Glomerular endothelial cell (primary cell): Measurements from ENCODE around the gene FOXD2. TPM values are rescaled to one million over a fixed set of nuclear protein-coding genes. Genes with fewer than 3 reads are reported as not detected.
"Not testable (repeated sequence)": the region's sequence is repeated elsewhere in the genome, so short reads cannot be mapped to it uniquely, and the experiment has no call there.

Experiments used
- DNase-seq: peaks from one replicate; pipeline ENCODE4 v3.0.0-alpha.2; 2011; ENCODE audit warnings: low read depth, low spot score; ENCODE audit errors: extremely low read depth
- total RNA-seq: library from RNA; depleted of rRNA; stranded (reverse); fragments of >200 nt; gene quantifications from 2 replicates; pipeline ENCODE4 v1.2.3, GENCODE V29; 2015

The FOXD2 gene
- total RNA-seq, 1 donor from 2014 or later, result 0.18 TPM

DNA sequence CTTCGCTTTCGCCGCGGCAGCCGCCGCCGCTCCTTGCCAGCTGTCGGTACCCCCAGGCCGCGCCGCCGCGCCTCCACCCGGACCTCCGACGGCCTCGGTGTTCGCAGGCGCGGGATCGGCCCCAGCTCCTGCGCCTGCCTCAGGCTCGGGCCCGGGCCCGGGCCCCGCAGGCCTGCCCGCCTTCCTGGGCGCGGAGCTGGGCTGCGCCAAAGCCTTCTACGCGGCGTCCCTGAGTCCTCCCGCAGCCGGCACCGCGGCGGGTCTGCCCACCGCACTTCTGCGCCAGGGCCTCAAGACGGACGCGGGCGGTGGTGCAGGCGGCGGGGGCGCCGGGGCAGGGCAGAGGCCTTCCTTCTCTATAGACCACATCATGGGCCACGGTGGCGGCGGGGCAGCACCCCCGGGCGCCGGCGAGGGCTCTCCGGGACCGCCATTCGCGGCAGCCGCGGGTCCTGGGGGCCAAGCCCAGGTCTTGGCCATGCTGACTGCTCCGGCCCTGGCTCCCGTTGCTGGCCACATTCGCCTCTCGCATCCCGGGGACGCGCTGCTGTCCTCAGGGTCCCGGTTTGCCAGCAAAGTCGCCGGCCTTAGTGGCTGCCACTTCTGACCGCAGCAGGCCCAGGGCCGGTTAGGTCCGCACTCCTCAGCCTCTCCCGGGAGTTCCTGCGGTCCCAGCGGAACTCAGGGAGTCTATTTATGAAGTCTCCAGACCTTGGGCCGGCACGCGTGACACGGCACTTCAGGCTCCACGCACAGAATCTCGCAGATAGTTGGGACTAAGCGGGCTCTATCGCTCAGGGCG, 1.4 kb downstream of the FOXD2 start:
- no peak for DNase-seq

DNA sequence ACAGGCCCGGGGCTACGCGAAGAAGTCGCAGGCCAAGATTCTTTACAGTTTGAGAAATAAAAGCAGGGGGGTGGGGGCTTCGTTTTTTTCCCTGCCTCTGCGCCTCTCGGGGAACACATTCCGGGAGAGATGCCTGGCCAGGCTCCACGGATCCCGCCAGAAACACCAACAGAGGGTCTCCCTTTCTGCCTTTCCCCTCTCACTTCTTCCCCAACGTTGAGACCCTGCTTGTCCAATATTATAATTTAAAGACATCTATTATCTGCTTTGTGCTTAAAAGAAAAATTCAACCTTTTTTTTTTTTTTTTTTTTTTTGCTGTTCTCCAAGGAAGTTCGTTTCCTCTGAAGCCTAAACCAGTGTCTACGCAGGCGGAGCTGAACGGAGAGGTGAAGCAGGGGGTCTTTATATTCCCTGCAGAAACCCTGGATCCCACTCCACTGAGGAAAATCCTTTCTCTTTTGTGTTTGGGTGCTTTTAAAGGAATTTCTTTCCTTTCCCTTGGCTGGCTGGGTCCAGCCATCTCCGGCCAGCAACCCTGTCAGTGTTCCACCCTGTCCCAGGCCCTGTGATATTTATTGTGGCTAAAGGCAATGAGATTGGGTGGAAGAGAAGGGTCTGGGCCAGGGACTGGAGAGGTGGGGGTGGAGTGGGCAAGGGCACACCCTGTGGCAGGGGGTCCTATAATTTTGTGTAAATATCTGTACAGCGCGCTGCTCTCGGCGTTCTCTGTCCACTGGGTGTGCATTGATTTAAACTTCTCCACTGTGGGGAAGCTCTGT, 2.2 kb downstream of the FOXD2 start:
- no peak for DNase-seq

DNA sequence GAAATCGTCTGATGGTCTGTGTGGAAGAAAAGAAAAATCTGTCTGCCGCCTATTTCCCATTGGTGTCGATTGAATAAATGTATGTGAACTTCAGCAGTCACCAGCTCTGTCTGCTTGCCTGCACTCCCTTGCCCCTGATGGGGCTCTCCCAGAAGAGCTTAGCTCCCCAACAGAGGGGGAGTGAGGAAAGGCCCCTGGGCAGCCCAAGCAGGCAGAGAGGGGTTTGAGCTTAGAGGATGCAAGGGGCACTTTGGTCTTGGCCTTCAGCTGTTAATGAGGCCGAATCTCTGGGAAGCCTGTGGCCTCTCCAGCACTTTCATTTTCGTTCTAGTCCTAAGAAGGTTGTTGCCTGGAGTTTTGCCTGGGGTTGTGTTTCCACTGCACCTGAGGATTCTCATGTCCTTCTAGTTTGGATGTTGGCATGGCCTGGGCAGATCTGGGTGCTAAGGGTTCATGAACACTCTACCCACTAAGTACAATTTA, 2.8 kb downstream of the FOXD2 start:
- no peak for DNase-seq

DNA sequence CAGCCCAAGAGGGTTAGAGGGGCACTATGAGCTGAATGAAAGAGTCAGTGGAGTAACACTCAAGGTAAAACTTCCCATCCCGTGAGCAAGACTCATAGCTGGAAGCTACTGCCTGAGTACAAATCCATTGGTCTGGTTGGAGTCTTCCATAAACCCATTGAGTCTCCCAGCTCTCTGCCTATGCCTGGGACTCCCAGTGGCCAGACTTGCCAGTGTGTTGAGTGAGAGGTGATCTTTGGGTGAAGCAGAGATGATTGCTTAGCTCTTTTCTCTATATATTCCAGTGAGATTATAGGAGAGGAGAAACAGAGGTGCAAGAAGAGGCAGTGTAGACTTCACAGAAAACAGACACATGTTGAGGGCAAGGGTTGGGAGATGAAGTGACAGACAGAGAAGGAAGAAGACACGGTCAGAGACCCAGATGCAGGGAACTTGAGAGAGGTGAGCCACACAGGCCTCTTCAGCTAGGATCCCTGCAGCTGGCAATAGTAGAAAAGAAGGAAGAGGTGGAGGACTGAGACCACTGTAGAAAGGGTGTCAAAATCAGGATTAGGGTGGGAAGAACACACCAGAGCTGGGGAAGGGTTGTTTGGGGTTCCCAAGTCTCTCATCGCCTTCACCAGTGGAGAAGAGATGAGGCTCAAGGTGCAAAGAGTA, 3.7 kb downstream of the FOXD2 start:
- DNase-seq, result no peak

DNA sequence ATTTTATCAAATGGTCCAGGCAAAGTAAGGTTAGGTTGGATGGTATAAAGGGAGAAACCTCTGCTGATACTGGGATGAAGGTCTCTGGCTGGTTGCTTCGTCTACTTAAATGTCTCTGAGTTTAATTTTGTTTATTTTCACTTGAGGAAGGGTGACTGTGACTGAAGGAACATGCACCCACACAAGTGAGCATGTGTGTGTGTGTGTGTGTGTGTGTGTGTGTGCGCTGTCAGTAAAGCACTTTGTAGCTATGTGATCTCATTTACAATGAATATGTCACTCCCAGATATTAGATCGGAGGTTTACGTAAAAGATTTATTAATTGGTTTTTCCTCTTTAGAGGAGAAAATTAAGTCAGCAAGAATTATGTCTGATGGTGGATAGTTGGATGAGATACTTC, 4.4 kb downstream of the FOXD2 start:
- DNase-seq, result no peak

DNA sequence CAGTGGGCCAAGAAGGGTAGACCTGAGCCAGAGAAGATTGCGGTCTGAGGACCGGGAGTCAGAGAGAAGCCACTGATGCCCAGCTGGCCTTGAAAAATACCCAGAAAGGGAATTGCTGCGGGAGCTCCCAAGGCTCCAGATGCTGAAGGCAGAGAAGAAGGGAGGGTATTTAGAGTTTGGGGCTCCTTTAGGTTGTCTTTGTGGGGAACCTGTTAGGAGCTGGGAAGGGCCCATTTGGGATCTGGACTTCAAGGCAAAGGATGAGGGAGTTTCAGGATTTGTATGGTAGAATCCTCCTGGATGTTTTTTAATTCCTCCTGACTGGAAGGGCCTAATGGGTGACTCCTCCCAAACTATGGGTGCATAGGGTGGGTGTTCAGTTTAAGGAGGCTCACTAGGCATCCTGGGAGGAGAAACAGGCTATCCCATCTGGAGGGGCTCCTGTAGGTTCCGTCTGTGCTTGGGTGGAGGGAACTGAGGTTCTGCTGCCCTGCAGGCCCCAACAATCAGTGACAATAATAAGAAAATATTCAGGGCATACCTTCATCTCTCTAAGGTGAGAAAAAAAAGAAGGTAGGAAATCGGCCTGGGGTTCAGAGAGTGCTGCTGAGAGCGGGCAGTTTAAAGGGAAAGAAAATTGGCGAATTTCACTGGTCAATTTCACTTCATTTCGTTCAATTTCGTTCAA, 5.1 kb downstream of the FOXD2 start:
- no peak for DNase-seq

DNA sequence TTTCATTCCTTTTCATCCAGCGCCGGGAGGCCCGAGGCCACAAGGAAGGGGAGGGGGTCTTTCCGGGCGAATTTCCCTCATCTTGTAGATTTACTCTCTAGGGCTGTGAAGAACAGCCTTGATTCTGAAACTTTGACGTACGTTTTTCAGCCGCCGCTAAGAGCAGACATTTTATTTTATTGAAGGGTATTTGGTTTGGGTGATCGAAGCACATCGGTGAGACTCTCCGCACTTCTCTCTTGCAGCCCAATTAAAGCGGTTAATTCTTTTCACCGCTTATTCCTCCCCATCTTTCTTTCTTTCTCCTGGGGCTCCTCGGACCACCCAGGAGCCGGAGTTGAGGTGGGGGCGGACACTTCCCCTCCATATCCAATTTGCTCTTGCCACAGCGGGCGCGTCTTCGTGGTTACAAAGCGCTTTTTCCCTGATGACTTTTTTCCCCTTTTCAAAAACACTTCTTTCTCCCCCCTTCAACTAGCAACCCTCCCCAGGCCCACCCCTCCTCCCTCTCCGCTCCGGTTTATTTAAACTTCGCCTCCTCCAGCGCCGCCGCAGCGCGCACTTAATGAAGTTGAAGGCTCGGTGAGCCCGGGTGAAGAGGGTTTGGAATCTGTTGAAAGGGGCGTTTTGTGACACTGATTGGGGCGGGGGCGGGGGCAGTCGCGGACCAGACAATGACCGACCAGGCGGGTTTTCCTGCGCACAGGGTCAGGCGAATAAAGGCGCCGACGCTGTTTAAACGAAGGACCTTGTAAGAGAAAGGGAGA, 5.9 kb downstream of the FOXD2 start:
- no peak for DNase-seq

DNA sequence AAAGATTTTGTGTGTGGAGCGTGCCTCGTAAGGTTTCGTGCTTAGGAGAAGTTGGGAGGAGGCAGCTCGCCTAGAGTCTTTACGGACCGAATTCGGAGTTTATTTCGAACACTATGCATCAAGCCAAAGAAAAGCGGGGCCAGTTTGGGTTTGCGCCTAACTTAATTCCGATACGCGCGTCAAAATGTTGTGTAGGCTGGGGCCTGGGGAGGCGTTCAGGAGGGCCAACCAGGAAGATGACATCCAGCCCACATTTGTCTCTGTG, 6.4 kb downstream of the FOXD2 start:
- no peak for DNase-seq

DNA sequence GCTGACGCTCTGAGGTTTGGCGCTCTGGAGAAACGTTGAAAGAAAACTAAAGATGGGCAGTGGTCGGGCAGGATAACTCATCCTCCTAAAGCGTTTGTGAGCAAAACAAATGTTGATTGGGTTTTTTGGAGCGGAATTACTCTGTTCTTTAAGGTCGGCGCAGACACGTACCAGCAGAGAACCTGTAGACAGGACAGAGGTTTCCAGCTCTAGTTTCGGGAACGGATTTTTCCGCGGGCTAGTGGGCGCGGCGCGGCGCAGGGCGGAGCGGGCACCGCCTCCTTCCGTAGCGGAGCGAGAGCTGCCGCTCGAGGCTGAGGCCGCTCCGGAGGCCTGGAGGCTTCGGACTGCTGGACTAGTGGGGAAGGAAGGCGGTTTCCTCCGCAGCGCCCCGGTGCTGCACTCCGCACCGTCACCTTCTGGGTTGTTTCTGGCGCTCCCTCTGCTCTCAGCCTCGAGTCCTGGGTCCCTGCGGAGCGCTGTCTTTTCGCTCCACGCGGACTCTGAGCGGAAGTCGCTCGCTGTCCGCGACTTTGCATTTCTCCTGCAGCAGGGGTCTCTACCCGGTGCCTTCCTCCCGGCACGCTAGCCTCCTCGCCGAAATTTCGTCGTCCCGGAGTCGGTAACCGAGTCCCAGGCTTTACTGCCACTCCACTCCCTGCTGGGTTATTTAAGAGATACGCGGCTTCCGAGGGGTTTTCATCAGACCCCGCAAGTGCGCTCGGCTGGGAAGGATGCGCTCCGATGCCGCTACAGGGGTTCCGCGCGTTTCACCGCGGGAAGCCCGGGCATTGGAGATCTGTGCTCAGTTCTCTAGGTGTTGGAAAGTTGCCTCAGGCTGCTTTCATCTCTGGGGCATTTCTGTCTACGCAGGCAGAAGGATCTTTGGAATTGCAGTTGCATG, 7.0 kb downstream of the FOXD2 start:
- DNase-seq, result no peak

DNA sequence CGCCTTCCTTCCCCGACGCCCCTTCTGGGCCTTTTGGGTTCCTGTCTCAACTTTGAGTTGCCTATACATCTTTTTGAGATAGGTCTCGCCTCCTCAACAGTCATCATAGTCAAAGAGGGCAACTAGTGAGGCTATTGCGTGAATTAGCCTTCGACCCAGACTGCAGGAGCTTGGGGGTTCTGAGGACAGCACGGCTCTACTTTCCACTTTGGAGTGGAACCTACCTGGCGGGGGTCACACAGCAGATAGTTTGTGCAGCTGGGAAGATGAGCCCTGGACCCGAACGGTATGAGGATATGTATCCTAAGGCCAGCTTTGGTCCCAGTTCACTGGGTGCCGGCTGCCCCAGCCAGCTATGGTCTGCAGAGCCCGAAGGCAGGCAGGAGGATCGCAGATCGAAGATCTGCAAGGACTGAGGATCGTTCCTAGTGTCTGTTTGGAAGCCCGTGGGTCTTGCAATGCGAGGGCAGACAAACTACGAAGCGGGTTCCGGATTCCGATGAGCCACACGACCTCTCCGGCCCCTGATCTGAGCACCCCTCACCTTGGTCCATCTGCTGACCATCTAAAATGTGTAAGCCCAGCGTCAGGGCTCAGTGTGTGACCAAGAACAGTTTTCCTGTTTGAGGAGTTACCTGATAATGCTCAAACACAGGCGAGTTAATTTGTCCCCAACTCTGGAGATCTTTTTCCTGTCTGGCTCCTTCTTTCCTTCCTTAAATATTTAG, 8.1 kb downstream of the FOXD2 start:
- no peak for DNase-seq

DNA sequence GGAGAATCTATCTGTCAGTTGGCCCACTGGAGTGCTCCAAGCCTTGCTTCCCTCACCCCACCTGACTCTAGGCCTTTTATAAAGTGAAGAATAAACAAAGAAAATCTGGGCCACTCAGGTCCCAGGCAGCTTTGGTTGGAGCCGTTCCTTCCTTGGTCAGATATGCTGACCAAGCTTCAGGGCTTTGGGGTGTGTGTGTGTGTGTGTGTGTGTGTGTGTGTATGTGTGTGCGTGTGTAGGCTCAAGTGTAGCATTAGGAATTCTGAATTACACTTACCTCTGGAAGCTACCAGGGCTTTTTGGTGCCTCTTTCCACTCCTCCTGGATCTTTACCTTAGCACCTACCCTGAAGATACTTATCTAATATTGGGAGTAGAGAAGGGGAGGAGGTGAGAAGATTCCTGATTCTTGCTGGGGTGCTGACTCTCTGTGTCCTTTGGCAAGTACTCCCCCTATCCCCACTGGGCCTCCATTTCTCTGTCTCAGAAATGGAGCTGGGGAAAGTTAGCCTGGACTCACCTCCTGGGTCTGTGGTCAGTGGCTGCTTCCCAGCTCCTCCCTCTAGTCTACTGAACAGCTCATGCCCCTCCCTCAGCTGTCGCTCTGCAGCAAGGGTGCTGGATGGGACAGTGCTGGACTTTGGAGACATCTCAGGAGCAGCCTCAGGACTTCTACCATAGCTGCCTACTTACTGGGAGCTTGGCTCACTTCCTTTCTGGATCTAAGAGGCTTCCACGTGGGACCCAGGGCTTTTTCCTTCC, 10.8 kb downstream of the FOXD2 start:
- DNase-seq, result no peak

DNA sequence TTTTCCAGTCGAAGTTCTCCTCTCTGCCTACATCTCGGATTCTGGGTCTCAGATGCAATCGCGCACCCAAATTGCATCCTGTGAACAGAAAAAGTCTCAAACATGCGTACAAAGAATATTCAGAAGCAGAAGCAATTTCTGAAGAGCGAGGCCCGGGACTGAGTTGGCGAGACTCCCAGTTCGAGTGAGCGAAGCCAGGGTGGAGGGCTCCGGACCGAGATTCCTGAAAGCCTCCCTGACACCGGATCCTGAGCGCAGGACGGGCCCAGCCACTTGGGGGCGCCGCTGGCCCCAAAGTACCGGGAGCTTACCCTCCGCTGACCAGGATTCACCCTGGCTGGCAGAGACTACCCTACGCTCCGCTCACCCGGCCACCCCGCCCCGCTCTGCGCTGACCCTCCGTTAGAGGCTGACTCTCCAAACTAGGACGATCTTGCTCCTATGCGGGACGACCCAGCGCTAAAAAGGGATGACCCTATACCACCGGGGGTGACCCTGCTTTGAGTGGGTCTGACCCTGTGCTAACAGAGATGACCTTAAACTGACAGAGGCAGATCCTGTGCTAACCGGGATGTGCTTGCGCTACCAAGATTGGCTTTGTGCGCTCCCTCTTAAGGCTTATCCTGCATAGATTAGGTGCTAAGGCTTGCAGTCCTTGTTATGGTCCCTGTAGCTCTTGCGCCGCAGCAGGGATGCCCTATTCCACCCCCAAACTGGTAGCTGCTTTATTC, 12.1 kb downstream of the FOXD2 start:
- no peak for DNase-seq

DNA sequence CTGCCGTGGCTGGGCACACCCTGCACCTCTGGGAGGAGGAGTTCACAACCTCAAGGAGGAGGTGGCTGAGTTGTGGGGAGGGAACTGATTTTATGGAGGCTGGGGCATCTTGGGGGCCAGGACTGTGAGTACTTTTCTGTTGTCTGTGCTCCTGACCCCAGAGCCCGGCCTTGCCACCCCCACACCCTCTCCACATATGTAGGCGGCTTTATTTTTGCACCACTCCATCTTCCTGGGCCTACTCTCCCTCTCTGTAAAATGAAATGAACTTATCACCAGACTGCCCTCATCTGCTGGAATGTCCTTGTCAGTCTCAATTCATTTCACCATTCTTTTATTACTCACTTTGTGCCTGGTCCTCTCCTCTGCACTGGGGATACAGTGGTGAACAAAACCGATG, 12.8 kb downstream of the FOXD2 start:
- no peak for DNase-seq

DNA sequence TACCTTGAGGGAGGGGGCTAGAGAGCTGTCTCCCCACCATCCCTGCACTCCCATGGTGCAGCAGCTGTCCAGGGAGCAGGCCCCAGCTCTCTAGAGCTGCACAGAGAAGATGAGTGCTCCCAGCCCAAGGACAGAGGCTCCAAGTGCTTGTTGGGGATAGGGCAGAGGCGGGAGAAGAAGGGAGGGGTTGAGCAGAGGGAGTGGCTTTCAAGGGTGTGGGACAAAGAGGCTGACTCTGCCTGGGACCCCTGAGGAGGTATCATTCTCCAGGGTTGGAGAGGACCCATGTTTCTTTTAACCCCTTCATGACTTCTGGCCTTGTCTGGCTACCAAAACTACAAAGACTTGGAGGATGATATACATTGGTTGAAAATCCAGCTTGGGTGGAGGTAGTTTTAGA, 14.6 kb downstream of the FOXD2 start:
- DNase-seq, result no peak

DNA sequence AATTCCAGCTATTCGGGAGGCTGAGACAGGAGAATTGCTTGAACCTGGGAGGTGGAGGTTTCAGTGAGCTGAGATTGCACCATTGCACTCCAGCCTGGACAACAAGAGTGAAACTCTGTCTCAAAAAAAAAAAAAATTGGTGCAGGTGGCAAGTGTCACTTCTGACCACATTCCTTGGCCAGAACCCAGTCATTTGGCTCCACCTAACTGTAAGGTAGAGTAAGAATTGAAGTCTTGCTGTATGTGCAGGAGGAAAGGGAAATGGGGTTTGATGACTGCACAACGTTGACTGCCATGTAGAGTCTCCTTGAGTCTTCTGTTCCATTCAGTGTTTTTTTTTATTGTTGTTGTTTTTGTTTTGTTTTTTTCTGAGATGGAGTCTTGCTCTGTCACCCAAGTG, 16.1 kb downstream of the FOXD2 start:
- not testable (repeated sequence) for DNase-seq

DNA sequence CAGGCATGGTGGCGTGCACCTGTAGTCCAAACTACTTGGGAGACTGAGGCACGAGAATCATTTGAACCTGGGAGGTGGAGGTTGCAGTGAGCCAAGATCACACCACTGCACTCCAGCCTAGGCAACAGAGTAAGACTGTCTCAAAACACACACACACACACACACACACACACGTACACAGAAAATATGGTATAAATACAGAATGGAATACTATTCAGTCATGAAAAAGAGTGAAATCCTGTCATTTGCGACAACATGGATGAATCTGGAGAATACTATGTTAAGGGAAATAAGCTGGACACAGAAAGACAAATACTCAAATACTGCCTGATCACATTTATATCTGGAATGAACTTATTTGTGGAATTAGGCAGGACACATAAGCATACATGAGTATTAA, 18.4 kb downstream of the FOXD2 start:
- DNase-seq, result no peak

DNA sequence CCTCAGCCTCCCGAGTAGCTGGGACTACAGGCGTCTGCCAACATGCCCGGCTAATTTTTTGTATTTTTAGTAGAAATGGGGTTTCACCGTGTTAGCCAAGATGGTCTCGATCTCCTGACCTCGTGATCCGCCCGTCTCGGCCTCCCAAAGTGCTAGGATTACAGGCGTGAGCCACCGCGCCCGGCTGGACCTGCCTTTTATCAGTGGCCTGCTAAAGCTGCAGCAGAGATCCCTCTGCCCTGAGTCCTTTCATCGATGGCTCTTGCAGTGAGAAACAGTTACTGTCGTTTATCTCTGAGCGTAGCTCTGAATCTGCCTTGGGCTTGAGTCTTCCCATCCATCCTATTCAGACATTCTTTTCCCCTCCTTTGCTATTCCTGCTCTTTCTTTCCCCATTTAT, 19.7 kb downstream of the FOXD2 start:
- not testable (repeated sequence) for DNase-seq
